GM12892 (cell line): ENCODE data around the gene POLD4.

Experiments
- POLR2A ChIP-seq: IDR thresholded peaks from 2 replicates; pipeline ENCODE4 v1.6.1; 2011; ENCODE audit warnings: low read depth, low read length, control low read depth
- POLR2AphosphoS5 ChIP-seq: IDR thresholded peaks from 2 replicates; pipeline ENCODE4 v1.6.1; 2011; ENCODE audit warnings: low read depth, low read length, control low read depth
- TAF1 ChIP-seq: IDR thresholded peaks from 2 replicates; pipeline ENCODE4 v1.6.1; 2011; ENCODE audit warnings: low read depth, mild to moderate bottlenecking, control low read depth, low read length, borderline replicate concordance

DNA sequence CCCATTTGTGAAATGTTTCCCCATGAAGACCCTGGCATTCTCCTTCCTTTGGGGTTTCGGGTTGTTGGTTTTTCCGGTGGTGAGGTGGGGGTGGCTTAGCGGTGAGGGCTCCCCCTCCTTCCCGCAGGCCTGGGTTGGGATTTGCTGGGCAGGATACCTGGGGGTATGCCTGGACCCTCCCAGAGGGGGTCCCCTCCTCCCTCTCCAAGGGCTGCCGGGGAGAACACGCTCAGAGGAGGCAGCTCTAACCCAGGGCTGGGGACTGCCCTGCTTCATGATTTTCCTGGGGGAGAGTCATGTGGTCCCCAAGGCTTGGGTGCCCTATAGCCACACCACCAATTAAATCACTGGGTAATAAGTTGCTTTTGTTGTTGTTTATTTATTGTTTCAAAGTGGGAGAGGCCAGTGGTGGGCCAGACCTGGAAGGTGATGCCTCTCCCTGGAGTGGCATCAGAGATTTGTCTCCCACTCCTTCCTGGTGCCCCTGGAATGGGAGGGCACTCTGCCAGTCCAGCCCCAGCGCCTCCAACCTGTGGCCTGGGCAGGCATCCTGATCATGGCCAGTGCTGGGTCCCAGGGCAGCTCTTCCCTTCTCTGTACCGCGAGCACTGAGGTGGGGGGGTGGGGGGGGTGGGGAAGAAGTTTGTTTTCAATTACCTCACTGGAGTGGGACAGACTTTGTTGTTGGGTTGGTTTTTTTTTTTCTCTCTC is 21.4 kb upstream of the POLD4 start:
- TF ChIP-seq POLR2A, result no peak
- no peak for TF ChIP-seq TAF1
- no peak for TF ChIP-seq POLR2AphosphoS5
